ENCODE measurements around the gene ZNF692.

DNA sequence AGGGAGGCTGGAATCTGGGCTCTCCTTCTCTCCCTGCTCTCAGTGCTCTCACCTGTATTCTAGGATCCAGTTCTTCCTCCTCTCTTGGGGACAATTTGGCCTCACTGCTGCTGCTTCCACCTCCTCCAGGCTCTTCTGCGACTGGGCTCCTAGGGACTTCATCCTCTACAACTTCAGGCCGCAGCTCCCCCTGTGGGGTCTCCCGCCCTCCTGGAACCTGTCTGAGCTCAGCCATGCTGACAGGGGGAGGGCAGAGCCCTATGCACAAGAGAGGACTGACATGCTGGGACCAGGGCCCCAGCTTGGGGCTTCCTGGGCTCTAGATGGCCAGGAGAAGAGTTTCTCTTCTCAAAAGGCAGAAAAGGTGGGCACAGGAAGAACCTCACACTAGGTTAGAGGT lies 34.2 kb downstream of the ZNF692 start:
- TF ChIP-seq POLR2A (IDR thresholded peaks at IDR 0.05; ENCODE audit: low read length) (no peak), GATA1 (IDR thresholded peaks at IDR 0.05; ENCODE audit: low read depth, low read length) (no peak)

Measured in erythroblast (primary cell).